ENCODE results near the gene CDC42EP3.

Gene CDC42EP3

GRCh38 chr2:37683921-37684780, 12.7 kb upstream of the CDC42EP3 start:
- DNase-seq (ENCODE audit: low read depth in 3 of 3, low spot score in 1 of 3), result no peak

- DNase-seq (ENCODE audit: low read depth in 3 of 3, low spot score in 1 of 3), result no peak
Observed at GRCh38 chr2:37683241-37683640, 11.8 kb upstream of the CDC42EP3 start.

GRCh38 chr2:37682473-37682872, 11.0 kb upstream of the CDC42EP3 start:
- DNase-seq (ENCODE audit: low read depth in 3 of 3, low spot score in 1 of 3), result no peak

DNA sequence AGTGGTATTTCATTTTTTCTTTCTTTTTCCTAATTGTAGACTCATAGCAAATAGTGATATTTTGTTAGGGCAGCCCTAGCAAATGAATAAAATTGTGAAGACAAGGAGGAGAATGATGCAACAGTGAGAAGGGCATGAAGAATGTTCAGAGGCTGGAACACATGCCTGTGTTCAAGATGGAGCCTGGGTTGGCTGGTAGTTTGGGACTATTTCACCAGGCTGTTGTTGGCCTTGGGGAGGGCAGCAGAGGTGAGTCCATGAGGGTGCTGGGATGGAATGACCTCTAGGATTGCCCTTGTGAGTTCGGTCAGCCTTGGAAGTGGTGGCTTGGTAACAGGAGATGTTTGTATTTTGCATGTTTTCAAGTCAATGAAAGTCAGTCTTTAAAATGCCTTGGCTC, 10.1 kb upstream of the CDC42EP3 start:
- no peak for DNase-seq (ENCODE audit: low read depth in 3 of 3, low spot score in 1 of 3)

- no peak for DNase-seq (ENCODE audit: low read depth in 3 of 3, low spot score in 1 of 3)
Observed at GRCh38 chr2:37679072-37679695, 7.7 kb upstream of the CDC42EP3 start.

DNA sequence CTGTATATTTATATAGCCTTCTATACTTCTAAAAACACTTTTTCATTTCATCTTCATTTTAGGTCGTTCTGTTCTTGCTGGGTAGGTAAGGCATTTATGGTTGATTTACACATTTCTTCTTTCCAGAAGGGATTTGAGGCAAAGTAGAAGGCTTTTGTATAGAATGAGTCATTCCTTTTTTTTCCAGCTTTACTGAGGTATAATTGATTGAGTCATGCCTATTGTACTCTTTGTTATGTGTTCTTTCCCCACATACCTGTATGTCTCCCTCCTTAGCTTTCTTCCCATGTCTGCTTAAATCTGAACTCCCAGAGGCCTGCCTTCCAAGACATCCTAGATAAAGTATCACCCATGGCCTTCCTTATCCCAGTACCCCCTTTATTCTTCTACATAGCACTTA, 4.8 kb upstream of the CDC42EP3 start:
- DNase-seq (ENCODE audit: low read depth in 3 of 3, low spot score in 1 of 3), result no peak

DNA sequence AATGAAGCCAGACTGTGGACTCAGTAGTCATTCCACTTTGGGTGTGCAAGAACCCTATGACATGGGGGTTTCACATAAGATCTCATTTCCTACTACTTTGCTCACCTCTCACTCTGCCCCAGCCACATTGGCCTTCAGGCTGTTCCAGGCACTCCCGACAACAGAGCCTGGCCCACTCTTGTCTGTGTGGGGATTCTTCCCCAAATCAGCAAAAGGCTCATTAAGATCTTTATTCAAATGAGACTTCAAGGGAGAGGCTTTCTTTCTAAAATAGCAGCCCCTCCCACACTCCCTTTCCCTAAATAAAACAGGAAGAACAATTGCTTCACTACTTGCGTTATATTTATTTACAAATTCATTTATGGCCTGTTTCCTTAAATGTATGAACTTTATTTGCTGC, 3.5 kb upstream of the CDC42EP3 start:
- no peak for DNase-seq (ENCODE audit: low read depth in 3 of 3, low spot score in 1 of 3)

DNA sequence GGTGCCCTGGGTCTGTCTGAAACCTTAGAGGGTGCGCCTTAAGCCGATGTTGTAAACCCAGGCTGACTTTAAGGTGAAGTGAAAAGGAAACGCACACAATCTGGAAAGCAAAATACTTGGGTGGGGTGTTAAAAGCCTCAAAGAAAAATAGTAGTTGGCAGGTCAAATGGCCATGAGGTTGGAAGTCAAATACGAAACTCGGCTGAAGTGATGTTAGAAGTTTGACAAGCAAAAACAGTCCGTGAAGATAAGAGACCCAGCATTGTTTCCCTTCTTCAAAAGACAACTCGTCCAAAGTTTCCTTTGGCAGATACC, 1.4 kb upstream of the CDC42EP3 start:
- DNase-seq (ENCODE audit: low read depth in 3 of 3, low spot score in 1 of 3), result no peak

- DNase-seq (ENCODE audit: low read depth in 3 of 3, low spot score in 1 of 3), result peak in 2 of 3 donors; percentile 40 to 65
Observed at GRCh38 chr2:37672104-37672869, 845 bp upstream of the CDC42EP3 start.

DNA sequence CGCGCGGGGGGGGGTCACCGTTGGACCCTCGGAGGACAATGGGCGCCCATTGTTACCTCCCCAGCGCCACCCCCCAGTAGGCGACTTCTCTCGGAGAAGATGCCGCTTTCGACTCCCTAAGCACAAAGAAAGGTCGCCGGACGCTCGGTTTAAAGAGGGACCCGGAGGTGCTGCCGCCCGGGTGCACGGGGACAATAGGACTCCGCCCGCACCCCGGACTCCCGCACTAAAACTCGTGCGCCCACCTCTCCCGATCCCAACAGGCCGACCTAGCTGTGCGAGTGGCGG, 318 bp upstream of the CDC42EP3 start:
- peak in 1 of 3 donors; percentile 16 for DNase-seq (ENCODE audit: low read depth in 3 of 3, low spot score in 1 of 3)

DNA sequence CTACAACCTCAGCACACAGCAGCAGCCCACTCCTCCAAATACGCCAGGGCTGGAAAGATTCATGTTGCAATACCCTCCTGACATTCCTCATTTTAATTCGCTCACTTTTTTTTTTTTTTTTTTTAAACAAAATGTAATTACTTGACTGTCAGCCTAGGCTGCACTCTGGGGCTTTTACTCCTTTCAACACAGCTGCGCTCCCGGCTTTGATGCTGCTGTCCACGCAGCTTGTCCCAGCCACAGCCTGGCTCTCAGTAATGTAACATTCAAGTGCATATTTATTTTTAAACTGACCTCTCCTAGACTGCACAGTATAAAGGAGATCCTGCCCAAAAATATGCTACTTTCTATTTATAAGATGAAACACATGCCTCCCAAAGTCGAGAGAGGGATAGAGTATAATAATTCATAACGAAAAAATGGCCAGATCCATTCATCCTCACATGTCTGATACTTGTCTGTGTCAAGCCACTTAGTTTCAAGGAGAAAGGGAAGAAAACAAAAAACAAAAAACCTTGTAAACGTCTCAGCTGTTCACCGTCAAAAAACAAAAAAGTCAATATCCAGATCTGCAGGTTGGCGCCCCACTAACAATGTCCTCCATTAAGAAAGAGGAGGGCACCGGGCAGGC, 949 bp downstream of the CDC42EP3 start:
- DNase-seq (ENCODE audit: low read depth in 3 of 3, low spot score in 1 of 3), result no peak

- DNase-seq (ENCODE audit: low read depth in 3 of 3, low spot score in 1 of 3), result no peak
Observed at GRCh38 chr2:37669446-37669845, 2.0 kb downstream of the CDC42EP3 start.

DNA sequence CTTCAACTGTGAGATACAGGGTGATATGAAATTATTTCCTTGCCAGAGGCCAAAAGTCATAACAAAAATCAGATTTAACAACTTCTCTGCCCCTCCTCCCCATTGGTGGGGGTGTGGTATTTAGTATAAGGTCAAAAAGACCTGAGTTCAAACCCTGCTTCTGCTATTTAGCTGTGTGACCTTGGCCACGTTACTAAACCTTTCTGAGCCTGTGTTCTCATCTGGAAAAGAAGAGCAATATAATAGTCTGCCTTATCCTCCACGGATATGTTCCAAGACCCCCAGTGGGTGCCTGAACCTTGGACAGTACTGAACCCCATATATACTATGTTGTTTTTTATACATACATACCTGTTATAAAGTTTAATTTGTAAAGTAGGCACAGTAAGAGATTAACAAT, 3.7 kb downstream of the CDC42EP3 start:
- no peak for DNase-seq (ENCODE audit: low read depth in 3 of 3, low spot score in 1 of 3)

DNA sequence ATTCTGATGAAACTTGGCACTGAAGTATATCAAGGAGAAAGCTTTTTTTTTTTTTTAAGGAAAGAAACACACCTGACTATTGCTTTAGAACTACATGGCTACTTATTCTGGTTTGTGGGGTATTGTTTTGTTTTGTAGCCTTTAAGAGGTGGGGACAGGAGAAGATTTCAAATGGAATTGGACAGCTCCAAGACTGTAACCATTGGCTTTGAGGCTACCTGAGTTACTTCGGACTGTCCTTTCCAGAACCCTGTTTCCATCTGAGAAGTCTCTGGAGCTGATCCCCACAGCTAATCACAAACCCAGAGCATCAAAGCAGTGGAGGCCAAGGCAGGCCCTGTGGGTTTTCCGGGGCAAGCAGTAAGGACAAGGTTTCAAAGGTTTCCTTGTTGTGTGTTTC, 4.7 kb downstream of the CDC42EP3 start:
- no peak for DNase-seq (ENCODE audit: low read depth in 3 of 3, low spot score in 1 of 3)

- no peak for DNase-seq (ENCODE audit: low read depth in 3 of 3, low spot score in 1 of 3)
Observed at GRCh38 chr2:37665604-37666362, 5.7 kb downstream of the CDC42EP3 start.

DNA sequence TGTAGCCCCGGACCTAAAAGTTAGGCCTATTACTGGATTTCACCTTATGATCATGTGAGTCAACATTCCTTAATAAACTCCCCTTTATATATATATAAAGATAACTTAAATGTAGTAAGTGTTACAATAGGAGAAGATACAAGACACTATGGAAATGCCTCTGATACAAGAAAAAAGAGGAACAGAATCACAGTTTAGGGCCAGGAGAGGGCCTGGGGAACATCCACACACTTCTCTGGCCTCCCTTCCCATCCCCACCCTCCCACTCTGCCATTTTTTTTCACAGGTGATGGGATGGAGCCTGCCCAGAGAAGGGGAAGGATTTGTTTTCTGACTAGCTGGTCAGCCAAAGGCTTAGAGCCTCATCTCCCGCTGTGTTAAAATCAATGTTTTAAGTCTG, 6.4 kb downstream of the CDC42EP3 start:
- no peak for DNase-seq (ENCODE audit: low read depth in 3 of 3, low spot score in 1 of 3)

GRCh38 chr2:37664231-37664643, 7.2 kb downstream of the CDC42EP3 start:
- no peak for DNase-seq (ENCODE audit: low read depth in 3 of 3, low spot score in 1 of 3)

GRCh38 chr2:37663390-37663789, 8.1 kb downstream of the CDC42EP3 start:
- DNase-seq (ENCODE audit: low read depth in 3 of 3, low spot score in 1 of 3), result no peak

DNA sequence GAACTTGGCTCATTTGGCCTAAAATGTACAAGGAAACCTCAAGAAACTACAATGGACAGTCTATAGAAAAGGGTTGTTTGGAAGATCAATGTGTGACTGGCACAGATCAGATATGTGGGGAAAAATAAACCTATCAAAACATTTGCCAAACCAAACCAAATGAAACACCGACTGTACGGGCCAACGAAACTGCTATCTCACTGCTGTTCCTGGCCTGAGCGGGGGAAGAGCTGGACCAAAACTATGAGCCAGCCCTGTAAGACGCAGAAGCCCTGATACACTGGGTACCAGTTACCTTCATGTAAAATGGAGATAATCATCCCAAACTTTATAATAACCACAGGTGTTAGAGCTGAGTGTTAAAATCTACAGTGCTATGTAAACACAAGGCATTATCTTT, 11.7 kb downstream of the CDC42EP3 start:
- no peak for DNase-seq (ENCODE audit: low read depth in 3 of 3, low spot score in 1 of 3)

- DNase-seq (ENCODE audit: low read depth in 3 of 3, low spot score in 1 of 3), result no peak
Observed at GRCh38 chr2:37658682-37659081, 12.8 kb downstream of the CDC42EP3 start.

GRCh38 chr2:37657471-37657870, 14.0 kb downstream of the CDC42EP3 start:
- no peak for DNase-seq (ENCODE audit: low read depth in 3 of 3, low spot score in 1 of 3)
